Adrenal gland (tissue), 12 donors: ENCODE results near the gene SOHLH2. TPM values are rescaled to one million over a fixed set of nuclear protein-coding genes. Genes with fewer than 3 reads are reported as not detected.

Experiments
- DNase-seq, 7 donors: peaks; one replicate each; pipeline ENCODE4 v3.0.0-alpha.2; 2019 to 2020
- H3K27ac ChIP-seq, 5 donors: fragments of 200-600 bp; sonication (generic) in 4 of 5; 1 replicate in 3 of 5; 2 replicates in 2 of 5; pipeline versions ENCODE4 v1.5.1 to v1.8.0; 2016 to 2020; ENCODE audit warnings: mild to moderate bottlenecking in 1 of 5
- H3K27me3 ChIP-seq: fragments of 200-600 bp; 2 replicates; pipeline ENCODE4 v1.8.0; 2021
- H3K36me3 ChIP-seq, 2 donors: fragments of 200-600 bp; replicated peaks in 1 of 2; 1 replicate in 1 of 2; 2 replicates in 1 of 2; pipeline versions ENCODE4 v1.5.1 to v1.8.0; 2018 to 2022
- H3K4me1 ChIP-seq, 2 donors: fragments of 200-600 bp; replicated peaks in 1 of 2; 1 replicate in 1 of 2; 2 replicates in 1 of 2; pipeline versions ENCODE4 v1.5.1 to v1.8.0; 2018 to 2021
- H3K4me3 ChIP-seq, 4 donors: fragments of 200-600 bp; sonication (generic) in 3 of 4; one replicate each; pipeline ENCODE4 v1.5.1; 2016 to 2018
- H3K9me3 ChIP-seq, 3 donors: fragments of 200-600 bp; sonication (generic) in 1 of 3; replicated peaks in 1 of 3; 1 replicate in 2 of 3; 2 replicates in 1 of 3; pipeline versions ENCODE4 v1.5.1 to v1.8.0; 2016 to 2021
- CTCF ChIP-seq, 6 experiments: fragments of 450-650 bp in 4 of 6; fragments of 200-600 bp in 2 of 6; sonication (generic) in 1 of 6; IDR thresholded peaks; 1 replicate in 5 of 6; 2 replicates in 1 of 6; pipeline versions ENCODE4 v1.5.1 to v1.8.0; 2016 to 2021; ENCODE audit warnings: antibody characterized with exemption in 6 of 6, mild to moderate bottlenecking in 2 of 6, moderate library complexity in 1 of 6
- POLR2A ChIP-seq, 2 donors: fragments of 450-650 bp; IDR thresholded peaks; one replicate each; pipeline ENCODE4 v1.6.1; 2017; ENCODE audit warnings: antibody characterized with exemption in 2 of 2, mild to moderate bottlenecking in 2 of 2, moderate library complexity in 1 of 2
- WGBS, 4 donors: extraction: QIAGEN DNeasy Blood & Tissue Kit in 2 of 4; methylation state at CpG; one replicate each; pipeline versions ENCODE4 v1.1.5 to v1.1.7; 2013 to 2017; 5-methylcytosine and 5-hydroxymethylcytosine counted together
- intact Hi-C, 2 donors: fragments of 100-400 bp; cut with DNase I; formaldehyde crosslinking; loops; one replicate each; pipeline versions ENCODE4 v1.14.1 to v1.15.0; 2022 to 2023
- polyA plus RNA-seq, 3 donors: library from polyadenylated mRNA; stranded (reverse); fragments of 200-250 nt in 2 of 3; fragments of 350-450 nt in 1 of 3; fragmentation: Illumina TruSeq in 1 of 3; extraction: RNeasy Lipid Tissue Mini Kit (QIAGEN cat#74804) in 1 of 3; gene quantifications; one replicate each; pipeline ENCODE4 v1.2.3, GENCODE V29; 2013 to 2014
- total RNA-seq, 9 donors: library from RNA; depleted of rRNA in 4 of 9; stranded (reverse); fragments of >200 nt in 4 of 9; fragments of 120-200 nt in 1 of 9; fragmentation: NEBNext Ultra II Directional in 1 of 9; extraction: Animal tissue kit (Norgen Biotek cat#: 25700) in 1 of 9; gene quantifications; one replicate each; pipeline versions ENCODE4 v1.1.0 to v1.2.4, GENCODE V29; 2013 to 2023
- donor health status: healthy with polysubstance abuse.
- donor health status: Bipolar disorder and iron deficiency.
- donor health status: DM: yes; HTN: yes; CAD: no.
- donor health status: DM: no; HTN: no; CAD: no.
- donor health status: DM: no; HTN: no; CAD: no.
- donor health status: DM: yes; HTN: yes; CAD: no.

The SOHLH2 gene
- total and polyA plus RNA-seq, 12 donors = 0.18 to 1.6 (median 0.67) TPM; not detected in 3

GRCh38 chr13:36183901-36184300 lies 30.5 kb downstream of the SOHLH2 start:
- no peak for DNase-seq
- H3K27me3 ChIP-seq = no peaks in the 10 kb centered on the region
- H3K36me3 ChIP-seq = no peaks in the 10 kb centered on the region
- no peaks in the 10 kb centered on the region for H3K9me3 ChIP-seq
- no peaks in the 10 kb centered on the region for H3K4me1 ChIP-seq
- intact Hi-C loops = no loop called here
- H3K4me3 ChIP-seq = no peak overlapping the region
- TF ChIP-seq POLR2A (IDR thresholded peaks at IDR 0.05) (no peak), CTCF (IDR thresholded peaks at IDR 0.05) (no peak)
- H3K27ac ChIP-seq = no peak overlapping the region

- no peak overlapping the region for H3K27ac ChIP-seq
- no peaks in the 10 kb centered on the region for H3K36me3 ChIP-seq
- DNase-seq = no peak
- no peaks in the 10 kb centered on the region for H3K9me3 ChIP-seq
- no peak overlapping the region for H3K4me3 ChIP-seq
- 75 to 87% (median 84%) methylated on average over 5 of the region's 5 CpGs for WGBS, 4 donors
- H3K4me1 ChIP-seq = no peaks in the 10 kb centered on the region
- no peak for TF ChIP-seq CTCF (IDR thresholded peaks at IDR 0.05)
- TF ChIP-seq POLR2A (IDR thresholded peaks at IDR 0.05) = no peak
- intact Hi-C loops = no loop called here
- no peaks in the 10 kb centered on the region for H3K27me3 ChIP-seq
Observed at GRCh38 chr13:36175621-36176020, 38.7 kb downstream of the SOHLH2 start.

GRCh38 chr13:36174923-36175322 lies 39.4 kb downstream of the SOHLH2 start:
- H3K9me3 ChIP-seq = no peaks in the 10 kb centered on the region
- no peak for DNase-seq
- no peaks in the 10 kb centered on the region for H3K4me1 ChIP-seq
- H3K27me3 ChIP-seq = no peaks in the 10 kb centered on the region
- TF ChIP-seq CTCF (IDR thresholded peaks at IDR 0.05) = no peak
- no peak for TF ChIP-seq POLR2A (IDR thresholded peaks at IDR 0.05)
- no peak overlapping the region for H3K4me3 ChIP-seq
- 72 to 91% (median 80%) methylated on average over 4 to 7 of the region's 7 CpGs for whole genome bisulfite sequencing, 4 donors
- intact Hi-C loops = no loop called here
- no peak overlapping the region for H3K27ac ChIP-seq
- H3K36me3 ChIP-seq = no peaks in the 10 kb centered on the region

- no peaks in the 10 kb centered on the region for H3K4me1 ChIP-seq
- H3K36me3 ChIP-seq = no peaks in the 10 kb centered on the region
- no peaks in the 10 kb centered on the region for H3K27me3 ChIP-seq
- DNase-seq = no peak
- 68 to 88% (median 80%) methylated on average over 4 of the region's 4 CpGs for WGBS, 4 donors
- no peaks in the 10 kb centered on the region for H3K9me3 ChIP-seq
- H3K4me3 ChIP-seq = no peak overlapping the region
- TF ChIP-seq POLR2A (IDR thresholded peaks at IDR 0.05) (no peak), CTCF (IDR thresholded peaks at IDR 0.05) (no peak)
- intact Hi-C loops = no loop called here
- H3K27ac ChIP-seq = no peak overlapping the region
Observed at GRCh38 chr13:36173571-36174322, 40.6 kb downstream of the SOHLH2 start.
